DMS 273 (cell line): ENCODE measurements around the gene DCTN2.
"Not testable (repeated sequence)": the region's sequence is repeated elsewhere in the genome, so short reads cannot be mapped to it uniquely, and the experiment has no call there.

Source experiments
- DNase-seq: peaks from one replicate; lab custom pipeline; 2025; ENCODE audit not compliant: unreplicated experiment; lab: John Stamatoyannopoulos, UW

Gene DCTN2

DNA sequence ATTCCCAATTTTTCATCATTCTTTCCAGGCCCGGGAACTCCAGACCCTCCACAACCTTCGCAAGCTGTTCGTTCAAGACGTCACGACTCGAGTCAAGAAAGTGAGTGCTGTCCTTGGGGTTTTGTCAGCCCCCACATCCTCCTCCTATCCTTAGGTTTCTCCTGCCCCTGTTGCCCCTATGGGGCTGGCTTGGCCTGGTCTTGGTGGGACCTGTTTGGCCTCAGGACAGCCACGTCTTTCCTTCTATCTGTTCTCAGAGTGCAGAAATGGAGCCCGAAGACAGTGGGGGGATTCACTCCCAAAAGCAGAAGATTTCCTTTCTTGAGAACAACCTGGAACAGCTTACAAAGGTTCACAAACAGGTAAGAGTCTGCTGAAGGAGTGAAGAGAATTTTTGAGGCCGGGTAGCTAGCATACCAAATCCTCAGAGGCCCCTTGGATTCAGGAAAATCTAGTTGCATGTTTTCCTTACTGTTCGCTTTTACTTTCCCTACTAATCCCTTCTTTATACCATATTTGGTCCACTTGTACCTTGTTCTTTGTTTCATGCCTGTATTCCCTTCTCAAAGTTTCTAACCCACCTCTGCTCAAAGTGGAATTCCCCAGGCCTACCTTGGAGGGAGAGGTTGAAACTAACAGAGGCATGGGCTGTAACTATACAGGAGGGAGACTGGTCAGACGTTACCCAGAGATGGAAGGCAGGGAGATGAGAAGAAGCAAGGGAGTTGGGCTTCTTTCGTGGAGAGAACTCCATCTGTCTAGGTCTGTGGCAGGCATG lies 31.2 kb upstream of the DCTN2 start:
- DNase-seq = no peak

DNA sequence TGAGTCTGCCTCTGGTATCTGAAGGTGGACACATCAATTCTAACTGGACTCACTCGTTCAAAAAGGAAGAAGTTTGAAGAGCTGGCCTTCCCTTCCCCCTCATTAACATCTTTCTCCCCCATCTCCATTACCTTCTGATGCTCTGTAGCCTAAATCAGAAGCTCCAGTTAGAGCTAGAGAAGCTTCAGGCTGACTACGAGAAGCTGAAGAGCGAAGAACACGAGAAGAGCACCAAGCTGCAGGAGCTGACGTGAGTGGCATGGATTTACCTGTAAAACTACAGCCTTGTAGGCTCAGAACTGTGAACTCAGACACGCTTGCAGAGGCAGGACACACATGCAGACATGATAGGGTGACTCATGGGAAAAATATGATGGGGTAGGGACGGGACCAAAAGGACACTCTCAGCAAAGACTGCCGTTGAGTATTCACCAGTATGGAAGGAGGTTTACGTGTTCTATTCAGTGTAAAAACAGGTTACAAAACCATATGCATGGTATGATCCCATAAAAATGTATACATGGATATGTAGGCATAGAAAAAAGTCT lies 29.7 kb upstream of the DCTN2 start:
- DNase-seq = no peak

DNA sequence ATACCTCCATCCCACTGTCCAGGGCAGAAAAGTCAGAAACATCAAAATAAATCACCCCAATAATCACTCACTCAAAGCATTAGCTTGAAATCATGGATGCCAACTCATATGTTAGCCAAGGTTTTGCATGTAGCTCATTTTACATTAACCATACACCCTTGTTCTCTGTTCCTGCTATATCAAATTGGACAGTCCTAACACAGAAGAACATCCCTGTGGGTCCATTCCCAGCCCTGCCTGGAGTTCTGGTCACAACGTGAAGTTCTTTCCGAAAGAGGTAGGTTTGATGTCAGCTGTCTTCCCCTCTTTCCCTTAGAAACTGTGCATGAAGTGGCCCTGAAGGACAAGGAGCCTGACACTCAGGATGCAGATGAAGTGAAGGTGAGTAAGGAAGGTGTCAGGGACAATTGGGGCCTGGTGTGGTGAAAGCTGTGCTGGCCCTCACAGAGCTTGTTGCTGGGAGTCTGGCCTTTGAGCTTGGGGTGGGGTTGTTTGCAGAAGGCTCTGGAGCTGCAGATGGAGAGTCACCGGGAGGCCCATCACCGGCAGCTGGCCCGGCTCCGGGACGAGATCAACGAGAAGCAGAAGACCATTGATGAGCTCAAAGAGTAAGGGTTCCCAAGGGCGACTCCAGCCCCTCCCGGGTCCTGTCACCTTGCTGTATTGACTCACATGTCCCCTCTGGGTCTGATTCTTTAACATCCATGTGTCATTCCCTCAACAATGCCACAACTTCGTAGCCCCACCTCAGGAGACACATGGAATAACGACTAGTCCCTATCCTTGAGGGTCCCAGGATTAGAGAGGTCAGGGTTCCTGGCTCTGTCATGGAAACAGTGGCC lies 29.0 kb upstream of the DCTN2 start:
- DNase-seq = no peak

DNA sequence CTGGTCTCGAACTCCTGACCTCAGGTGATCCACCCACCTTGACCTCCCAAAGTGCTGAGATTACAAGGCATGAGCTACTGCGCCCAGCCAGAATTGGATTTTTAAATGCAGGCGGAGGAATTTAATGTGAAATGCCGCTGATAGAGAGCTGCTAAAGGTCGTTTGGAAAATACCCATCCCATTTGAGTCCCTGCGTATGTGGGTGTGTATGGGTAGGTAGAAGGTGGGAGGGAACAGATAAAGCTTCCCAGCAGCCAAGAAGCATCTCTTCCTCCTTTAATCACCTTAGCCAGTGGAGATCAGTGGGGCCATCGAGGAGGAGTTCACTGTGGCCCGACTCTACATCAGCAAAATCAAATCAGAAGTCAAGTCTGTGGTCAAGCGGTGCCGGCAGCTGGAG lies 27.8 kb upstream of the DCTN2 start:
- DNase-seq = no peak

DNA sequence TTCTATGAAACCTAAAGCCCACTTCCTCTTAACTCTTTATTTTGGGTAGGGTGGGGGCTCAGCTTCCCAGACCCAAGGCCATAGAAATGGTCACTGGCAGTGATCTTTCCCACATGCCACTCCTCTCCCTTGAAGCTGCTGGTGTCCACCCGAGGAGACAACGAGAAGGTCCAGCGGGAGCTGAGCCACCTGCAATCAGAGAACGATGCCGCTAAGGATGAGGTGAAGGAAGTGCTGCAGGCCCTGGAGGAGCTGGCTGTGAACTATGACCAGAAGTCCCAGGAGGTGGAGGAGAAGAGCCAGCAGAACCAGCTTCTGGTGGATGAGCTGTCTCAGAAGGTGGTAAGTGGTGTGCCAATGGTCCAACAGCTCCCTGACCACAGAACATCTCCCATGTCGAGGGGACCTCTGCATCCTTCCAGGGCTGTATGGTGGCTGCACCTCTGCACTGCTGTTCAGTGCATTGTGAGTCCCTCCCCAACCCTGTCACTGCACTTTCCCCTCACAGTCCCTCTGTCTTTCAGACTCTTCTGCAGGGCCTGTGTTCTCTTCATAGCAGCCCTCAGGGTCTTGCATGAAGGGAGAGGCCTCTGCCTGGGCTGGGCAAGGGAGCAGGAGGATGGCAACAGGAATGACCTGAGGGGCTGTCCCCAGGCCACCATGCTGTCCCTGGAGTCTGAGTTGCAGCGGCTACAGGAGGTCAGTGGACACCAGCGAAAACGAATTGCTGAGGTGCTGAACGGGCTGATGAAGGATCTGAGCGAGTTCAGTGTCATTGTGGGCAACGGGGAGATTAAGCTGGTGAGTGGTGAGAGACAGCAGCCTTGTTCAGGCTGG lies 25.2 kb upstream of the DCTN2 start:
- no peak for DNase-seq

DNA sequence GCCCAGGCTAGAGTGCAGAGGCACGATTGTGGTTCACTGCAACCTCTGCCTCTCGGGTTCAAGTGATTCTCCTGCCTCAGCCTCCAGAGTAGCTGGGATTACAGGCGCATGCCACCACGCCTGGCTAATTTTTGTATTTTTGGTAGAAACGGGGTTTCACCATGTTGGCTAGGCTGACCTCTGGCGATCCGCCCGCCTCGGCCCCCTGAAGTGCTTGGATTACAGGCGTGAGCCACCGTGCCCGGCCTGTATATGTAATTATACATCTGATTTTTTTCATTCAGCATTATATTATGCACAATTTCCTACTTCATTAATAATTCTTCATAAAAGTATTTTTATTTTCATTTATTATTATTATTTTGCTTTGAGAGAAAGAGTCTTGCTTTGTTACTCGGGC lies 23.4 kb upstream of the DCTN2 start:
- DNase-seq = not testable (repeated sequence)

DNA sequence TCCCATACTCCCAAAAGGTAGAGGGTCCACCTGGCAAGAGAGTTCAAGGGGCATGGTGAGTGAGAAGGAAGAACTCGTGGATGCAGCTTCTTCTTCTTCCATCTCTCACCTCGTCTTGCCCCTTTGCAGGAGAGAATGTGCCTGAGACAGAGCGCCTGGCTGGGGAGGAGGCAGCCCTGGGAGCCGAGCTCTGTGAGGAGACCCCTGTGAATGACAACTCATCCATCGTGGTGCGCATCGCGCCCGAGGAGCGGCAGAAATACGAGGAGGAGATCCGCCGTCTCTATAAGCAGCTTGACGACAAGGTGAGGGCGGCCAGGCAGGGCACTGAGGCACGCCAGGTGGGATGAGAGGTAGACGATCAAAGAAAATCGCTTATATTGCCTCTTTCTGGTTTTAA lies 22.9 kb upstream of the DCTN2 start:
- no peak for DNase-seq

DNA sequence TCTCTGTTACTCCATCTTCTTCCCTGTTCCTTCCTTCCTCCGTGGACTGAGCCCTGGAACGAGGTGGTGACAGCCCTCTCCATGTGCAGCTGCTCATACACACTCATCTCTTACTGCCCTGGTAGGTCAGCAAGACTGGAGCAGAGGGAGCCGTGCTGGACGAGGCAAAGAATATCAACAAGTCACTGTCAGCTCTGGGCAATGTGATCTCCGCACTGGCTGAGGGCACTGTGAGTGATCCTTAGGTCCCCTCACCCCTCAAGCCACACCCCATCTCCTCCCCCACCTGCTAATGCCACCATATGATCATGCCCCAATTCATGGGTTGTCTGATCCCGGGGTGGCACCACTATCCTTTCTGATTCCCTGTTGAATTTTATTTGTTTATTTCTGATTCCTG lies 21.8 kb upstream of the DCTN2 start:
- no peak for DNase-seq

DNA sequence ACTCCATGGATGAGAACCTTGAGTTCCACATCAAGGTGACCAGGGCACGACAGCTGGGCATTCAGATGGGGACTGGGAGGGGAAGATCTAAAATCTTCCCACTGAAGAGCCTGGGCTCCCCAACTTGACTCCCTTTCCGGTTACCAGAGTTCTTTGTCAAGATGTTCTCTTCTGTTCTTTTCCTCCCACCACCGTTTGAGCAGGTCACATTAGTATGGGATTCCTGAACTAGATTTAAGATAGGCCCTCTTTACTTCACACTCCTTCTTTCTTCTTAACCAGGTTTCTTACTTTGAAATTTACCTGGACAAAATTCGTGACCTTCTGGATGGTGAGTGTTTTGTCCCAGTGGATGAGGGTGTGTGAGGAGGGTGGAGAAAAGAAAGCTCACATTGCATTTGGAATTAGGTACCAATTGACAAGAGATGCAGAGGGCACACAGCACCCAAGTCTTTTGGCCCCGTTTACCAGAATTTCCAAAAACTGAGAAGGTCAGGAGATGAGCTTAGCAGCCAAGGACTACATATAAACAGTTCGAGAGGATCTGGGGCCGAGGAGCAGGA lies 17.3 kb upstream of the DCTN2 start:
- no peak for DNase-seq

DNA sequence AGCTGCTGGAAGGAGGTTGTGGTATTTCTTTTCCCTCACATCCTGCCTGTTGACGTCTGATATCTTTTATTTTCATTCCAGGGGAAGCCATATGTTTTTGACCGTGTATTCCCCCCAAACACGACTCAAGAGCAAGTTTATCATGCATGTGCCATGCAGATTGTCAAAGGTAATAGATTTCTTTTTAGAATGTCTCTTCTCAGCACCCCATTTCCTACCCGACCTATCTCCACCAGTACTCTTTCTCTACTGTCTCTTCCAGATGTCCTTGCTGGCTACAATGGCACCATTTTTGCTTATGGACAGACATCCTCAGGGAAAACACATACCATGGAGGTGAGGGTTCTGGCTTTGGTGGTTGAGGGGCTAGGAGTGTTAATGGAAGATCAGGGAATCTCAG lies 16.4 kb upstream of the DCTN2 start:
- DNase-seq = no peak

DNA sequence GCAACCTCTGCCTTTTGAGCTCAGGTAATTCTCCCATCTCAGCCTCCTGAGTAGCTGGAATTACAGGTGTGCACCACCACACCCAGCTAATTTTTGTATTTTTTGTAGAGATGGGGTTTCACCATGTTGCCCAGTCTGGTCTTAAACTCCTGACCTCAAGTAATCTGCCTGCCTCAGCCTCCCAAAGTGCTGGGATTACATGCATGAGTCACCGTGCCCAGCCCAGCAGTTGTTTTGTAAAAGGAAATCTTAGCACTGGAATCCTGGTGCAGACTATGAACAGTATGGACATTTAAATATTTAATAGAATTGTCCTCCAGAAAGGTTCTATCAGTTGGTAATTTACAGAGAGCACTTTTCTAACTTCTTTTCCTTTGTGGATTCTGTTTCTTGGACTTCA lies 14.1 kb upstream of the DCTN2 start:
- DNase-seq = not testable (repeated sequence)

DNA sequence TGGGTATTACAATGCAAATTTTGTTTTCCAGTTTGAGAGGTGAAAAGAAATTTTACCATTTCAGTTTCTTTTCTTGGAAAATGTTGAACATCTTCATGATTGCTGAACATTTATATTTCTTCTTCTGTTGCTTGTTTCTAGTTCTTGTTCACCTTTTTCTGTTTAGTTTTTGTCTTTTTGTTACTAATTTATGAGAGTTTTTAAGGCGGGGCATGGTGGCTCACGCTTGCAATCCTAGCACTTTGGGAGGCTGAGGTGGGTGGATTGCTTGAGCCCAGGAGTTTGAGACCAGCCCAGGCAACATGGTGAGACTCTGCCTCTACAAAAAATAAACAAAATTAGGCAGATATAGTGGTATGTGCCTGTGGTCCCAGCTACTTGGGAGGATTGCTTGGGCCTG lies 13.5 kb upstream of the DCTN2 start:
- no peak for DNase-seq

DNA sequence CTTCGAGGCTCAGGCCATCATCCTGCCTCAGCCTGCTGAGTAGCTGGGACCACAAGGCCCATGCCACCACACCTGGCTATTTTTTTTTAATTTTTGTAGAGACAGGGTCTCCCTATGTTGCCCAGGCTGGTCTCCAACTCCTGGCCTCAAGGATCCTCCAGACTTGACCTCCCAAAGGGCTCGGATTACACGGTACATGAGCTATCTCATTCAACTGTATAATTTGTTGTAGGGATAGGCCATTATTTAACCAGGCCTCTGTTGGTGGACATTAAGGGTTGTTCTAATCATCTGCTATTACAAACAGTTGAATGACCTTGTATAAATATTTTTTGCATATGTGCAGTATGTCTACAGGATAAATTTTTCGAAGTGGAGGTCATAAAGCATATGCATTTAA lies 11.9 kb upstream of the DCTN2 start:
- no peak for DNase-seq

DNA sequence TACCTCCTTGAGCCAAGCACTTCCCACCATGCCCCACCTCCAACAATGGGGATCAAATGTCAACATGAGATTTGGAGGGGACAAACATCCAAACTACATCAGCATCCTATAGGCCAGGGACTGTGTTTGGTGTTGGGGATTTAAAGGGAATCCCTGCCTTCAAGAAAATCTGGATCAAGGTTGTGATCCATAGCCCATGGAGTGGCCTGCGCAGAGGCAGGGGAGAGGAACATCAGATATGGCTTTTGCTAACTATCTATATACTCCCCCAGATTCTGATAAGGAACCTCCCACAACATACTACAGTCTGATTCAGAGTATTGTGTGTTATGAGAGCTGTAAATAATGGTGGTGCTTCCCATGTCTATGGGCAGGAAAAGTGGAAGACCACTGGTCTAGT lies 7.9 kb upstream of the DCTN2 start:
- DNase-seq = no peak

DNA sequence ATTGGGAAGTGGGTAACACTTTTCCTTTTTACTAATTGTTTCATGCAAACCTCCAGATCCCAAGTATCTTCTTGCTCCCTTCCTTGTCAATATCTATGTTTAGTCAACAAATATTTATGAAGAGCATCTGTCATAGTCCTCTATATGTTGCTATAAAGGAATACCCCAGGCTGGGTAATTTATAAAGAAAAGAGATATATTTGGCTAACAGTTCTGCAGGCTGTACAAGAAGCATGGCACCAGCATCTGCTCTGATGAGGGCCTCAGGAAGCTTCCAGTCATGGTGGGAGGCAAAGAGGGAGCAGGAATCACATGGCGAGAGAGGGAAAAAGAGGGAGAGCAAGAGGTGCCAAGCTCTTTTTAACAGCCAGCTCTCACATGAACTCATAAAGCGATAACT lies 7.5 kb upstream of the DCTN2 start:
- no peak for DNase-seq

DNA sequence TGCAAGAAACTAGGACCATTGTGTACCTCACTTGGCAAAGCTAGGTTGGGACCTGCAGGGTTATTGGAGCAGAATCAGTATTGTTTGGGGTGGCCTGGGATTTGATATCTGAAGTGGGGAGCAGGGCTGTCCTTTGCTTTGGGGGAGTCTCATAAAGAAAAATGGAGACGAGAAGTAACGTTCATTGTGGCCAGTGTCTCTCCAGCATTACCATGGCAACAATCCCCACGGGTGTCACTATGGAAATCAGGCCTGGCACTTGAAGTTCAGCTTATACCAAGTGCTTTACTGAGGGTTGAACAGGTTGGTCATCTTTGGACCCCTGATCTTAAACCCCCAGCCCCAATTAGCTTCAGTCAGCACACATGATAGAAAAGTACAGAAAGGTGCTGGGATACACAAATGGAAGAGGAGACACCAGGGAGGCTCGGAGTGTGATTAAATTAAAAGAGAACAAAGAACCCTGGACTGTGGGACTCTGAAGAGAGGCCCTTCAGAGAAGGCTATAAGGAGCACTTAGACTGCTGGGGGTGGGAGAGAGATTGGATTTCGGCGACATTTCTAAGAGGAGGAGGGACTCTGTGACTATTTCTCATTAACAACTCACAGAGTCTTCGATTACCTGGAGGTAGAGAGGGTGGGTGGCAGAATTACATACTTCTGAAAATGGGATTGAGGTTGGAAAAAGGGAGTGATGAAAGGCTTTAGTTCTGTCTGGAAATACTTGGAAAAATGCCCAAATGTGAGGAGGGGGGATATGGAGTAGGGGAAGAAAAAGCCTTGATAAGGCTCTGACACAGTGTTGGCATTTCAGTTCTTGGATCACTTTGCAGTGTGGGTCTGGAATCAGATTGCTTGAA lies 6.6 kb upstream of the DCTN2 start:
- DNase-seq = no peak

DNA sequence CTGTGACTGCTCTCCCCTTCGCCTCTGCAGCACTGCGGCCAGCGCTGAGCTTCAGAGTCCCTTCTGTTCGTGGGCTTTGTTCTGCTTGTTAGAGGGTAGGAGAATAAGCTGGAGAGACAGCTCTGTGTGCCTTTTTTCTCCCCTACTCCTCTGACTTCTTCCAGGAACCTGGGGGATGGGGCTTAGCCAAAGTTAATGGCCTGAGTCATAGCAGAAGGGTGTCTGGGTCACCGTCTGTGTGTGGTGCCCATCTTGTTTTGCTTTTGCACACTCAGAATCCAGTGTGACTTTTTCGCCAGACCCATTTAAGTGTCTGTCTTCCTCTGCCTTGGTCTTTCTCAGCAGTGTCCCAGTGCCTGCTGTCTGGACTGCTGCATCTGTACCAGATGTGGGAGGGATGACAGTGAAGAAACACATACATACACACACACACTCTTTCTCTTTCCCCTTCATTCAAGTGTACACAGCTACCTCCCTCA lies 5.9 kb upstream of the DCTN2 start:
- no peak for DNase-seq

DNA sequence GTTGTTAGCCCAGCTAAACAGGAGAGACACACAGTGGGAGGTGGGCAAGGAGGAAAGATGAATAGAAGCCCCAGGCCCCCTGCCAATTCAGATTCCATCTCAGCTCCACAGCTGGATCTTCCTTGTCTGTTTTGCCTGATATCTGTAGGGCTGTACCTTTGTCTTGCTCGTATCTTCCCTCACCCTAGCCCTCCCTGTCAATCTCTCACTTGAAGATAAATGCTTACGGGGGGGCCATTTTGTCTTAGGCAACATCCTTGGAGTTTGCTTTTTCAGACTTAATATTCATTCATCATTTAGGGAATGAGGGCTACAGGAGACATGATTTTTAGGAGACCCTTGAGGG lies 5.3 kb upstream of the DCTN2 start:
- DNase-seq = no peak

DNA sequence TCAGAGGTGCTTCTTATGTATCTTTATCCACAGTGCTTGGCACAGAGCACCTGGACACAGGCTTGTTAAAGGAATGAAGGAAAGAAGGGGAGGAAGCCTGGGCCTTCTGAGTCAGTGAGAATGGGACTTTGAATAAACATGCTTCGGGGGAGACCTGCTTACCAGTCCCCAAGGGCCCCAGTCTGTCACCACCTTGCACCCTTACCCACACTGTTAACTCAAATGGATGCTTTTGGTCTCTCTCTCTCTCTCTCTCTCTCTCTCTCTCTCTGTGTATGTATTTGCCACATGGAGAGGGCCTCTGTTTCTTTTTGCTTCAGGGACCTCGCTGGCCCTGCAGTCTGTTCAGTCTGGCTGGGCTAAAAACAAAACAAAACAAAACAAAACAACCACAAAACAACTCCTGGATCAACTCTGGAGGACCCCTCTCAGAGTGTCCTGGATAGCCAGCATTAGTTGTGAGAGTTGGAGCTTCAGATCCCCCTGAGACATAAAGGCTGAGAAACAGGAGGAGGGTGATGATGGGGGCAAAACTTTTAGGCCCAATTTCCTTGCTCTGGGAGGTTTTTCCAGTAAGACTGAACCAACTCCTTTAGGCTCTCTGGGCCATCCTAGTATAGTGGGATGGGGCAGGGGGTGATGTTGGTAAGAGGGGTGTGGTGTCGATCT lies 4.8 kb upstream of the DCTN2 start:
- no peak for DNase-seq
